HG02885 (cell line): Measurements from ENCODE around the gene CSTPP1.
A peak's percentile ranks its signal among the peaks of the same experiment; 100 is the strongest.
"Not testable (repeated sequence)": the region's sequence is repeated elsewhere in the genome, so short reads cannot be mapped to it uniquely, and the experiment has no call there.

ENCODE experiments used
- ATAC-seq: cut with Tn5 transposase; IDR thresholded peaks from one replicate; pipeline ENCODE4 v1.9.1; 2021; ENCODE audit warnings: mild to moderate bottlenecking; ENCODE audit not compliant: unreplicated experiment, poor library complexity

Gene CSTPP1

DNA sequence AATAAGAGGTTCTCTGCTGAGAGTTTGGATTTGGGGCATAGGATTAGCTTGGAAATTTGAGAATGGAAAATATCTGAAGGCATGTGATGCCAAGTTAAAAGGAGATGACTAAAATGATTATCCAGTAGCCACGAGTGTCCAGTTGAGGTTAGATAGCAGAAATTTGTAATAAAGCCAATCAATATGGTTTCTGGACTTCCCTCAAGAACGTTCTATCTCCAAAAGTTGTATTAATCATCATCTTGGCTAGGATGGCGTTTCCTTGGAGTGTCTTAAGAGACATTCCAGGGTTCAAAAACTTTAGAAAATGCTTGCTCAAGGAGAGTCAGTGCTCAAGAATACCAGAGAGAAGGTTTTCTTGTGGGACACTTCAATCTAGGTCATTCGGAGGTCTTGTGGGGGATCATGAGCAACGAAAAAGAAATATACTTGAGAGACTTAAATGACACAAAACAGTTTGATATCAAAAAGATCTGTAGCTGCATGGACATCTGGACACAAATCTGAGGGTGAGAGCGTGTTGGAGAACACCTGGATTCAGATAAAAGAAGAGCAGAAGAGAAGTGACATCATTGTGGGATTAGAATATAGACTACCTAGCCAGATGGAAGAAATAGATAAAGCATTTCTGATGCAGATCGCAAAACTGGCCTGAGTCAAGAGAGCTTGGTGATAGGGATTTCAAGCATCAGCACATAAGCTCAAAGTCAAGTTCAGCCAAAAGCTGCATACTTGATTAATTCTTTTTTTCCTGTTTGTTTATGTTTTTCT, 142.4 kb downstream of the CSTPP1 start:
- ATAC-seq = no peak

- not testable (repeated sequence) for ATAC-seq
Observed at GRCh38 chr11:47080775-47081174, 144.2 kb downstream of the CSTPP1 start.

- ATAC-seq = no peak
Observed at GRCh38 chr11:47083913-47084312, 147.4 kb downstream of the CSTPP1 start.

- ATAC-seq = no peak
Observed at GRCh38 chr11:47087801-47088200, 151.2 kb downstream of the CSTPP1 start.

DNA sequence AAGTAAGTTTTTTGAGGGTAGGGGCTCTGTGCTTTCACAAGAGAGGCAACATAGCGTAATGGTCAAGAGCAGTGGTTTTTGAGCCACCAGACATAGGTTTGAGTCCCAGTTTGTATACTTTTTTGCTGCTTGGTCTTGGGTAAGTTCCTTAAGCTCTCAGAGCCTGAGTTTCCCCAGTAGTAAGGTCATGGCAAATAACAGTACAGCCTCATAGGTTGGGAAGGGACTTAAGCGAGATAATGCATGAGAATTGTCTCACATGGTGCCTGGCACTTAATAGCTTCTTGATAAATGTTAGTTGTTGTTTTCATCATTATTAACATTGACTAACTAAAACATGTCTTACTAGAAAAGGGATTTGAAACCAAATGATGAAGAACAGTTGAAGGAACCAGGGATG, 157.0 kb downstream of the CSTPP1 start:
- no peak for ATAC-seq

GRCh38 chr11:47096871-47097270, 160.3 kb downstream of the CSTPP1 start:
- not testable (repeated sequence) for ATAC-seq

DNA sequence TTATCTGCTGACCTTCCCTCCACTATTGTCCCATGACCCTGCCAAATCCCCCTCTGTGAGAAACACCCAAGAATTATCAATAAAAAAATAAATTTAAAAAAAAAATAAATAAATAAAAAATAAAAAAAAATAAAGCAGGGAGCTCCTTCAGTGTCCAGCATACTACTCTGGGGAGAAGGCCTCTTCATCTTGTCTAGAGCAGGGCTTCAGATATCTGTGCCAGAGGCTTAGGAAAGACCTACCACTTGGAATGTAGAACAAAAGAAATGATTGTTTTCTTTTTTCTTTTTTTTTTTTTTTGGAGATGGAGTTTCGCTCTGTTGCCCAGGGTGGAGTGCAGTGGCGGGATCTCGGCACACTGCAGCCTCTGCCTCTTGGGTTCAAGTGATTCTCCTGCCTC, 161.7 kb downstream of the CSTPP1 start:
- not testable (repeated sequence) for ATAC-seq

DNA sequence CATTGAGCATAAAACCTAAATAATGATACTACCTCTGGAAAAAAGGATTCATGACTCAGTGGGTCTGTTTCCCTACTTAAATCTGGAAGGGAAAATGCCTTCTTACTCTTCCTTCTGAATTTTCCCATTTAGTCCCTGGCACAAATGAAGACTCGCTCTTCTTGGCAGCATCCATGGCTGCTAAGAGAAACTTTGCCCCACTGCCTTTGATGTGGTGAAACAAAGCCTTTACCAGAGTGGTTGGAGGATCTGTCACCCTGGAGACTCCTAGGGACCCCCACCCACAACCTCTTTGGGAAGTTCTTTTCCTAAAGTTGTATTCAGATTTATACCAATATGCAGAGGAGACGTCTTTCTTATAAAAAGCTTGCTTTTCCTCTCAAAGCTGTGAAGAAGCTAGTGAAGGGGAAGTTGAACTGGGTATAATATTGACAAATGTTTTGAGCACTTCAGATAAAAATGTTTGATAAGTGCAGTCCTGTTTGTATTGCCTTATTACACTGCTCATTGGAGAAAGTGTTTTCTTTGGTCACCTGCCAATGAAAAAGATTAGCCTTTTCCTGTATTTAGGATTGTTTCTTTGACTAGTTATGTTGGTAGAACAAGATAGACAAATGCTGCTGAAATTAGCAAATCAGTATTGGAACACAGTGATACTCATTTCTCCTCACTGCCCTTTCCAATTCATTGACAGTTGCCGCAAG, 162.8 kb downstream of the CSTPP1 start:
- no peak for ATAC-seq

DNA sequence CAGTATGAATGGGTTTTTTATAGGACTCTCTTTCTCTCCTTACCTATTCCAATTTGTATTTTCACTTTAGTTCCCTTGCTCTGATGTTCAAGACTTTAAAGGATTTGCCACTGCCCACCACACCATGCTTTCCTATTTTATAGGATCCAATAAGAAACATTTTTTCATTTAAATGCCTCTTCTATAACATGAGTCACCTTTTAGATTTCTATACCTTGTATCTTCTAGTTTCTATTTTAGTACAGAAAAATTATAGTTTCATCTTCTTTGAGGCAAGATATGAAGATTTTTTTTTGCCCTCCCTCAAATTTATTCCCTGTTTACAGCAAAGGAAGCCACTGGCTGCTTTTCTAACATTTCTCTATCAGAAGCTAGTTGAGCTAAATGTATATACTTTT, 163.4 kb downstream of the CSTPP1 start:
- no peak for ATAC-seq

- ATAC-seq = no peak
Observed at GRCh38 chr11:47101406-47101805, 164.8 kb downstream of the CSTPP1 start.

- ATAC-seq = no peak
Observed at GRCh38 chr11:47104261-47104950, 167.8 kb downstream of the CSTPP1 start.

GRCh38 chr11:47105541-47105940, 169.0 kb downstream of the CSTPP1 start:
- ATAC-seq = no peak

GRCh38 chr11:47105974-47106373, 169.4 kb downstream of the CSTPP1 start:
- ATAC-seq = no peak

DNA sequence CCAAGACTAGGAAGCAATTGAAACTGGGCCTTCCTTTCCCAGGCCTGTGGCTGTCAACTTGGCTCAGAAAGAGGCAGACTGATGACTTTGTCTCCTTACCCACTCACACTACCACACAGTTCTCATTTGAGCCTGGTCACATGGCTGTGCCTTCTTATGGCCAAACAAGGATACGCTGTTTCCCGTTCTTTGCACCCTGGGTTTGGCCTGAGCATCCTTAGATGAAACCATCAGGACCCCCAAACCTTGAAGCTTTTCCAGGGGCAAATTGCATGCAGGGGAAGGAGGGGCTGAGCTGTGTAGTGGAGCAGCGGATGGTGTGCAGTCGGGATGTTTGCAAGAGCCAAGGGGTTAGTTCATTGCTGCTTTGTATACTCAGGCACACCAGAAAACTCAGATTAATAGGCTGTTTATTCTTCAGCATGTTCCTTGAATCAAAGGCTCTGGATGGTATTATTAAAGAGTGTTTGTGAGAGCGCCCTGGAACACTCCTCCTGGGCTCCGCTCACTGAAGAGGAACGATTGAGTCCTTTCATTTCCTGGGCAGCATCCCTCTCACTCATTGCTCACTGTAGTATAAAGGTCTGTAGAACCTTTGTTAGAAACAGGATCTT, 170.3 kb downstream of the CSTPP1 start:
- no peak for ATAC-seq

DNA sequence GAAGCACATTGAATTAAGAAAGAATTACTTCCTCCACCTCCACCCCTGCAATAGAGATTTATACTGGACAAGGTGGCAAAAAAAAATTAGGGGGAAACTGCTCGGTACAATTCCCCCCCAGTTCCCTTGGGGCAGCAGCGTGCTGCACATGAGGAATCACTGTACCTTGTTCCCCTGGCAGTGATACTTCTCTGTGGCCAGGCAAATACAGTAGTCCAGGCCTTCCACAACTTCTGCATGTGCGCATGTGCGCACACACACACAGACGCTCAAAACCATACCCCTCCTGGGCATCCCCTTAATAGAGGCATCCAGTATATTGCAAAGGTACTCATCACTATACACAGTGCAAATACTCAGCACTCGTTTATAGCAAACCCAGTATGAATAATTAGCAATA, 171.2 kb downstream of the CSTPP1 start:
- no peak for ATAC-seq

- ATAC-seq = no peak
Observed at GRCh38 chr11:47108214-47108613, 171.7 kb downstream of the CSTPP1 start.

- no peak for ATAC-seq
Observed at GRCh38 chr11:47109051-47109726, 172.6 kb downstream of the CSTPP1 start.

DNA sequence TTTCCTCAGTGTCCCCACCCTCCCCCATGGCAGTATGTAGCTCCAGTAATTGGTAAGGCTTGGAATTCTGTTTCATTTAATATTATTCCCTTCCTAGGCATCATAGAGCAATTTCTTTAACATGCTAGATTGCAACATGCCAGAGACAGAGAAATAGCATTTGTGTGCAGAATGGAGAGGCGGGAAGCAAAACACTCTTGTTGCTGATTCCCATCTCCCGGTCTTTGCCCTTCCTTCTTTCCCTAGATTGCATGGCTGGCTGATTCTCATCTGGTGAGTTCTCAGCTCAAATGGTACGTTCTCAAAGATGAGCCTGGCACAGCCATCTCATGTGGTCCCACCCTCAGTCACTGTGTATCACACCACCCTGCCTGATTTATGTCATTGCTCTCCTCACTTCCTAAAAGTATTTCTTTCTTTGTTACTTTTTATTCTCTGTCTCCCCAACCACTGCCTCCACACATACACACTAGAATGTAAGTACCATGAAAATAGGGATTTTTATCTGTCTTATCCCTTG, 173.2 kb downstream of the CSTPP1 start:
- ATAC-seq = no peak

DNA sequence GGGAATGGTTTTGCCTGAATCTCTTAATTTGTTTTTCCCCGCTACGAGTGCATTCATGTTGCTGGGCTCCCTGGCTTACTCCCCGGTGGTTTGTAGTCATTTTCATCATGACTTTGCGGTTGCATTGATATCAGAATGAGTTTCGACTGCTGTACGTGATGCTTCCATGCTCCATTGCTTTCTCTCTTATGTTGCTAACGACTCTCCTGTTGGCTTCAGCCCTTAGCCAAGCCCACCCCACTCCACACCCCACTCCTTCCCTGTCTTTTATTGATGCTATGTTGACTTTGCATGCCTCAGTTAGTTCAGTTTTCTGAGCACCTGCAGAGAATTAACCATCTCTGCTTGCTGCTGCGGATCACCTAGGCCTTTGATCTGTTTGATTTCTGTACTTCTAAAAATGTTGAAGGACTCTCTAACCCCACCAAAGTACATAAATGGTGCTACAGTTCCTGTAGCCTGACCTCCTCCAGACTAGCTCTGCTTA, 174.8 kb downstream of the CSTPP1 start:
- peak; percentile 86 for ATAC-seq

DNA sequence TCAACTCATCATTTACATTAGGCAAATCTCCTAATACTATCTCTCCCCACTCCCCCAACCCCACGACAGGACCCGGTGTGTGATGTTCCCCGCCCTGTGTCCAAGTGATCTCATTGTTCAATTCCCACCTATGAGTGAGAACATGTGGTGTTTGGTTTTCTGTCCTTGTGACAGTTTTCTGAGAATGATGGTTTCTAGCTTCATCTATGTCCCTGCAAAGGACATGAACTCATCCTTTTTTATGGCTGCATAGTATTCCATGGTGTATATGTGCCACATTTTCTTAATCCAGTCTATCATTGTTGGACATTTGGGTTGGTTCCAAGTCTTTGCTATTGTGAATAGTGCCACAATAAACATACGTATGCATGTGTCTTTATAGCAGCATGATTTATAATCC, 176.4 kb downstream of the CSTPP1 start:
- not testable (repeated sequence) for ATAC-seq
